Naive B cell (primary cell): ENCODE measurements around the gene IGFBP4. TPM values are rescaled to one million over a fixed set of nuclear protein-coding genes. Genes with fewer than 3 reads are reported as not detected.
A peak's percentile ranks its signal among the peaks of the same experiment; 100 is the strongest.

Experiments used
- ATAC-seq, 2 donors: fragments of 150-1000 bp; cut with Tn5 transposase; 2 replicates each; pipeline ENCODE4 v1.10.0; 2021; ENCODE audit warnings: low read depth in 2 of 2, mild to moderate bottlenecking in 2 of 2, moderate library complexity in 2 of 2
- DNase-seq: peaks from one replicate; pipeline ENCODE4 v3.0.0; 2022
- H3K27ac Mint-ChIP-seq, 6 donors: one replicate each; pipeline ENCODE4 v1.8.0; 2020 to 2022; ENCODE audit warnings: mild to moderate bottlenecking in 6 of 6, mixed read lengths in 6 of 6, moderate library complexity in 5 of 6, inconsistent platforms in 2 of 6
- H3K27me3 Mint-ChIP-seq, 3 donors: one replicate each; pipeline ENCODE4 v1.8.0; 2021 to 2022; ENCODE audit warnings: mixed read lengths in 3 of 3, mild to moderate bottlenecking in 1 of 3
- H3K36me3 Mint-ChIP-seq, 2 donors: one replicate each; pipeline ENCODE4 v1.8.0; 2020 to 2022; ENCODE audit warnings: mixed read lengths in 2 of 2, inconsistent platforms in 1 of 2, mild to moderate bottlenecking in 1 of 2
- H3K4me1 Mint-ChIP-seq, 3 donors: one replicate each; pipeline ENCODE4 v1.8.0; 2020 to 2022; ENCODE audit warnings: mixed read lengths in 3 of 3, inconsistent platforms in 1 of 3, mild to moderate bottlenecking in 1 of 3, moderate library complexity in 1 of 3
- H3K4me3 Mint-ChIP-seq, 8 donors: one replicate each; pipeline ENCODE4 v1.8.0; 2020 to 2022; ENCODE audit warnings: mild to moderate bottlenecking in 8 of 8, mixed read lengths in 8 of 8, moderate library complexity in 8 of 8, inconsistent platforms in 2 of 8
- H3K9me3 Mint-ChIP-seq, 7 donors: one replicate each; pipeline ENCODE4 v1.8.0; 2020 to 2022; ENCODE audit warnings: mixed read lengths in 7 of 7, mild to moderate bottlenecking in 5 of 7, inconsistent platforms in 2 of 7, moderate library complexity in 1 of 7
- polyA plus RNA-seq, 6 donors: library from polyadenylated mRNA; unstranded; fragments of 300-500 nt; fragmentation: Illumina TruSeq; gene quantifications; one replicate each; pipeline ENCODE4 v1.2.3, GENCODE V29; 2021; ENCODE audit warnings: low read depth in 6 of 6

IGFBP4 gene
- polyA plus RNA-seq, 6 donors from 2014 or later: 33.3 to 66.5 (median 47.3) TPM

DNA sequence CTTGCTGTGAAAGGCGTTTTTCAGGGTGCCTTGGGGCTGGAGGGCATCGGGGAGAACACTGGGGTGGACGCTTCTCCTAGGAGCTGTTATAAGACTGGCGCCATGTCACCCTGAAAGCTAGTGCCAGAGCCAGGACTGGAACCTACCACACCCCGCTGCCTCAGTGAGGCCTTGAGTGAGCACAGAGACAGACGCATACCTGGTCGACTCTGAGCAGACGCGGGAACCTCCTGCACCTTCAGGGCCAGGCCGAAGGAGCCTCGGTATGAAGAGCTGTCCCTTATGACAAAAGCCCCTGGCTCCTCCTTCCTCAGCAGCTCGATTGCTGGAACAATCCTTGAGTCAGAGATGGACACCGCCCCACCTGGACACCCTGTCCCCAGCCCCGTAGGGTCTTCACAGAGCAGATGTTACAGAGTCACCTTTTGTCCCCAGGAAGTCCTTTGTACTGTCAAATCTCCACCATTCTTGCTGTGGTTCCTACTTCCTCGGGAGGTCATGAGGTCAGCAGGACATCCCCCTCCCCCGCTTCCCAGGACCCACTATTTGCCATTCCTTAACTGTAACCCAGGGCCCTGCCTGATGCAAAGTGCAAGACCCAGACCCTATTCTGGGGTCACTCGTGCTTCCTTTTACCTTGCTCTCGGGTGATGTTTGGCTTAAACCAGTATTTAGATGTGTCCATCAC lies 41.2 kb downstream of the IGFBP4 start:
- Mint-ChIP-seq H3K27ac (peak overlapping the region in 3 of 6 donors; percentile 26 to 92 (median 81)), H3K36me3 (no peaks in the 10 kb centered on the region), H3K4me1 (peaks cover 36 to 67% (median 58%) of the 10 kb centered on the region in 3 donors), H3K27me3 (no peaks in the 10 kb centered on the region), H3K4me3 (peak overlapping the region in 1 of 8 donors; percentile 12), H3K9me3 (peaks cover 0 to 1% (median 0%) of the 10 kb centered on the region in 7 donors)
- no peak for ATAC-seq
- DNase-seq: no peak

DNA sequence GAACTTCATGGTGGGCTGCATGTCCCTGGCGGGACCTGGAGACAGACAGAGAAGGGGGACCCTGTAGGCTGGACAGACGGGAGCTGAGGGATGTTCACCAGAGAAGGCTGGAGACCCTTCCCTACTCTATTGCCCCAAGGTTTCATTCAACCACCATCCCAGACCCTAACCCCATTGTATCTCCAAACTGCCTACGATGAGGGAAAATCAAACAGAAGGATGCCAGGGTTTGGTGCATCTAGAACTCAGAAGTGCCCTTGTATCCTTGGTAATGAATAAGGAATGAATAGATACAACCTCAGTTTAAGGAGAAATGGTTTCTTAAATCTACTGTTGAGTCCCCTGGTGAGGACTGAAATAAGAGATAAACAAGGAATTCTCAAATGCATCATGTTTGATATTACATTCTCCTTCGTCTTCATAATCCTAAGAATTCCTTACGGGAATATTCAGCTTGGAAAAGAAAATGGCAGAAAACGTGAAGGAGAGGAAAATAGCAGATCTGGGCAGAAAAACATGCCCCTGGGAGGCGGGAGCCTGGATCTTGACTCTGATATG lies 41.8 kb downstream of the IGFBP4 start:
- no peaks in the 10 kb centered on the region for H3K36me3 Mint-ChIP-seq
- ATAC-seq (no peak), DNase-seq (no peak)
- peaks cover 0 to 1% (median 0%) of the 10 kb centered on the region in 7 donors for H3K9me3 Mint-ChIP-seq
- peak overlapping the region in 2 of 6 donors; percentile 26 to 32 for H3K27ac Mint-ChIP-seq
- H3K4me1 Mint-ChIP-seq: peaks cover 35 to 67% (median 58%) of the 10 kb centered on the region in 3 donors
- H3K4me3 Mint-ChIP-seq: no peak overlapping the region
- no peaks in the 10 kb centered on the region for H3K27me3 Mint-ChIP-seq

DNA sequence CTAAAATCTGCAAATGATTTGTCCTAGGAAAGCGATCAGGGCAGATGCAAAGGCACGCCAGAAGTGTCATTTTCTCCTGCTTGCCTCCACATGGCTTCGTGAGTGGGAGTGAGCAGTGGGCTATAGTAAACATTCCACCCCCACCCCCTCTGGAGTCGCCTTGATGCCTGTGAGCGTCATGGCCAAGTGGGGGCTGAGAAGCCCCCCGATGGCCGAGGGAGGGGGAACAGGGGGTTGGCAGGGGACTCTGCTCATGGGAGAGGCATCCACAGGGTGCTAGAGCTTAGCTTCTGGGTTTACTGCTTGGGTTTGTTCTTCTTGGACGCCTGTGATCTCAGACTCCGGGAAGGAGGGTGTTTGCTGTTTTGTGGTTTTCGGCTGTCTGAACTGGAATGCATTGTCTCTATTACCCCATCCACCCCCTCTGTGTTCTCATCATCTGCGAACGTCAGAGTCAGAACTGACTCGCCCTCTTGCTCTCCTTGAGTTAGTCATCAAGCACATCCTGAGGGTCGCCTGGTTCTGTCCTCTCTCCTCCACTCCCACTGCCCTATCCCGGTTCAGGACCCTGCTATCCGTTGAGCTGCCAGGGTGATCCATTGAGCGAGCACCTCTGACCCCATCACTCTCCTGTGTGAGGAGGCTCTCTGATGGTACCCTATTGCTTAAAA lies 42.7 kb downstream of the IGFBP4 start:
- Mint-ChIP-seq H3K4me3 (peak overlapping the region in 1 of 8 donors; percentile 38), H3K4me1 (peaks cover 35 to 67% (median 58%) of the 10 kb centered on the region in 3 donors), H3K9me3 (peaks cover 0 to 1% (median 0%) of the 10 kb centered on the region in 7 donors), H3K27ac (peak overlapping the region in 2 of 6 donors; percentile 45 to 47), H3K27me3 (peaks cover 0 to 2% (median 0%) of the 10 kb centered on the region in 3 donors), H3K36me3 (no peaks in the 10 kb centered on the region)
- DNase-seq (no peak), ATAC-seq (no peak)

DNA sequence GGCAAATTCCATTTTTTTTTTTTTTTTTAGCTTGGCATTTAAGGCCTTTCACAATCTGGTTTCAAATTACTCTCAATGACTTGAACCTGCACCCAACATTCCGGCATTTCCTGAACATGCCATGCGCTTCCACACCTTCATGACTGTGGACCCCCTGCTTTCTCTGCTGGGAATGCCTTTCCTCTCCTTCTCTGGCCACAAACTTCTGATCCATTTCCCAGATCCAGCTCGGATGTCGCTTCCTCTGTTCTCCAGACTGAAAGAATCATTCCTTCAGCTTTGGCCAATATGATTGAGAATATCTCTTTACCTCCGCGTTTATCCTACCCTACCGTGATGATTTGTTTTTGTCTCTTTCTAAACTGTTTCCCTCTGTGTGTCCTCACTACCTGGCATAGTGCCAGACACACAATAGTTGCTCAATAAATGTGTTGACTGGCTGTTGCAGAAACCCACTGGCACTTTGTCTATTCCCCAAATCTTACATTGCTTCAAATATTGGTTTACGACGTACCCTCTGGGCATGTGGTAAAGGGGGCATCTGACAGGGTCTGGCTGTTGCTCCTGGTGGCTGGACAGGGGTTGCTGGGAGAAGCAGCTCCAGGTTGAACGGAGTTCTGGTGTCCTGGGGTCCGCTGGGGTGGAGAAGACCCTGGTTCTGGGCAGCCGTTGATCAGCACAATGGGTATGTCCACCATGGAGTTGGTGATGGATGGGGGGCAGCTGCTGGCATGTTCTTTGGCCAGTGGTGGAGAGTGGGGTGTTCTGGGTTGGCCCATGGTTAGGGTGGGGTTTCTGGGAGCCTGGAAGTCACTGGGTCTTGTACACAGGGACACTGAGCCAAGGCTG lies 43.5 kb downstream of the IGFBP4 start:
- H3K27ac Mint-ChIP-seq: peak overlapping the region in 2 of 6 donors; percentile 55 to 72
- no peak overlapping the region for H3K4me3 Mint-ChIP-seq
- peaks cover 0 to 5% (median 0%) of the 10 kb centered on the region in 3 donors for H3K27me3 Mint-ChIP-seq
- DNase-seq (no peak), ATAC-seq (no peak)
- peaks cover 36 to 67% (median 58%) of the 10 kb centered on the region in 3 donors for H3K4me1 Mint-ChIP-seq
- H3K36me3 Mint-ChIP-seq: no peaks in the 10 kb centered on the region
- peaks cover 0 to 1% (median 0%) of the 10 kb centered on the region in 7 donors for H3K9me3 Mint-ChIP-seq

DNA sequence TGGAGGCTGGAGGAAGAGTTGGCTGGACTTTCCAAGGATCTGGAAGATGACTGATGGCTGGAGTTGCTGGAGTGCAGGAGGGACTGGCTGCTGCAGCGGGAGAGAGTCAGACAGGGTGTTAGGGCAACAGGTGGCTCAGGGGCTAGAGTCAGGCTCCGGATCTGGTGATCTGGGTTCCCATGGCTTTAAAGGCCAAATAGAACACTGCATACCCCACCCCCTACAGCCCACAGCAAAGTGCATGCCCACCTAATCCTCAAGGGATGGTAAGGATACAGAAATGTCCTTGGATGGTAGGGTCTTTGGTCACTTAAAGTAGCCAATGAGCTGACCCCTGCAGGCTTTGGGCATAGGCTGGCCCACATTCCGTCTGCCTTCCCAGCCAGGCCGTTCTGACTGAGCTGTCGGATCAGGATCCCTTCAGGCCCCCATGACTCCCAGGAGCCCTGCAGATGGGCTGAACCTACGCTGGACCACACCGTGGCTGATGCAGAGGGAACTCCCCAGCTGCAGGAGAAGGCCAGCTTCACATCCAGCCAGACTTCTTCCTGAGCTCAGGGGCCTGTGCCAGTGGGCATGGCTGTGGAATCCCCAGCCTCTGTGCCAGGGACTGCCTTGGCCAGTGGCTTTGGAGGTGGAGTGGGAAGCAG lies 44.2 kb downstream of the IGFBP4 start:
- Mint-ChIP-seq H3K4me1 (peaks cover 34 to 62% (median 54%) of the 10 kb centered on the region in 3 donors), H3K36me3 (no peaks in the 10 kb centered on the region)
- no peak for DNase-seq

DNA sequence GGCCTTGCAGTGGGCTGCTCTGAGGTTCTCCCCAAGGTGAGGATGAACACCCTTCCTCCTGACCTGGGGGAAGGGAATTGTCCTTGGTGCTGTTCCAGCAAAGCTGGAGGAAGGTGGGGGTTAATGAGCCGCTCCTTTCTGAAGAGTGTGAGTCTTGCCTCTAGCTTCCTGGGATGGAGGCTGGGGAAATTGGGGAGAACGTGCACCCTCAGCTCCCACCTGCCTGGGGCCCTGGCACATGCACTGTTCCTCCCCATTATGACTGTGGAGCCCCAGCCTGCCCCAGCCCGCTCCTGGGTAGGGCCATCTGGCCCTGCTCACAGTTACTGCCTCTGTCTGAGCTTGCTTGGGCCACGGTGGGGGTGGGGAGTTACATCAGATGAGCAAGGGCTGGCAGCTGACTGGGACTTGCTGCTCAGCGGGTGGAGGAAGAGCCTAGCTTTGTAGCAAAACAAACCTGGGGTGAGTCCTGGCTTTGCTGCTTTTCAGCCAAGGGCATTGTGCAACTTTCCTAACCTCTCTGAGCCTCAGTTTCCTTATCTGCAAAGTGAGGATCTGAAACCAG lies 47.1 kb downstream of the IGFBP4 start:
- Mint-ChIP-seq H3K36me3 (no peaks in the 10 kb centered on the region), H3K9me3 (peaks cover 0 to 1% (median 0%) of the 10 kb centered on the region in 7 donors), H3K4me3 (peak overlapping the region in 6 of 8 donors; percentile 14 to 82 (median 63)), H3K4me1 (peaks cover 22 to 41% (median 38%) of the 10 kb centered on the region in 3 donors), H3K27ac (peak overlapping the region in 4 of 6 donors; percentile 39 to 96 (median 72)), H3K27me3 (peaks cover 0 to 5% (median 0%) of the 10 kb centered on the region in 3 donors)
- DNase-seq: no peak
- ATAC-seq: peak in 1 of 2 donors; percentile 26

More for the DNA sequence above, 44.2 kb downstream of the IGFBP4 start:
- Mint-ChIP-seq H3K27me3 (peaks cover 0 to 5% (median 0%) of the 10 kb centered on the region in 3 donors), H3K27ac (peak overlapping the region in 1 of 6 donors; percentile 55), H3K9me3 (peaks cover 0 to 1% (median 0%) of the 10 kb centered on the region in 7 donors), H3K4me3 (no peak overlapping the region)
- no peak for ATAC-seq

DNA sequence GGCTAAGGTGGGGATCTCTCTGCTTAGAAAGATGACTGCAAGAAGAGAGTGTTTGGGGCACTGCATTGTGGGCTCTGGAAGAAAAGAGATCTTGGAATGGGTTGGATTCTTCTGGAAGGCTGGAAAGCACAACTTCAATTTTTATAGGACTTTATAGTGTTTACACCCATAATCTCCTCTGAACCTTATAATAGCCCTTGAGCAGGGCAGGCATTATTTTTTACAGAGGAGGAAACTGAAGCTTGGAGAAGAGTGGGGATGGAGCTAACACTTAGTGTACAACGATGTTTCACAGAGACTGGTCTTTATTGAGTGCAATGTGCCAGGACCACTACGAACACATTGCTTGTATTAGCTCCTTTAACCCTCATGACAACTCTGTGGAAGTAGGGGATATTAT lies 47.7 kb downstream of the IGFBP4 start:
- Mint-ChIP-seq H3K4me1 (peaks cover 22 to 41% (median 38%) of the 10 kb centered on the region in 3 donors), H3K27ac (peak overlapping the region in 1 of 6 donors; percentile 63), H3K9me3 (peaks cover 0 to 1% (median 0%) of the 10 kb centered on the region in 7 donors), H3K4me3 (peak overlapping the region in 2 of 8 donors; percentile 29 to 53), H3K27me3 (peaks cover 0 to 5% (median 0%) of the 10 kb centered on the region in 3 donors), H3K36me3 (no peaks in the 10 kb centered on the region)
- no peak for ATAC-seq
- no peak for DNase-seq

DNA sequence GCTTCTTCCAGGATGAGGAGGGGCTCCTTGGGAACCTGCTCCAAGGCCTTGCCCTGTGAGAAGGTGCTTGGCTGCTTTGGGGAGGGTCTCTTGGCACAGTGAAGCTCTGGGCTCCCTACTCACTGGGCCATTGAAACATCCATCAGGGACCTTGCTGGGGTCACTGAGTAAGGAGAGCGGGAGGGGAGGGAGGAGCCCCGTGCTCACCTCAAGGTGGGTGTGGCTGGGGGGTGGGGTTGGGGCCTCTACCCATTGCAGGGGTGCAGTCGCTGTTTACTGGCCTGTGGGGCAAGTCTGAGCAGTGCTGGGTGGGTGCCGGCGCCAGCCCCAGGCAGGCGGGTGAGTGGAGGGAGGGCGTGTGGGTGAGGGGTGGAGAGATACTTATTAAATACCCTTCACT lies 48.2 kb downstream of the IGFBP4 start:
- no peak for ATAC-seq
- H3K27me3 Mint-ChIP-seq: peaks cover 0 to 5% (median 0%) of the 10 kb centered on the region in 3 donors
- H3K36me3 Mint-ChIP-seq: no peaks in the 10 kb centered on the region
- peaks cover 22 to 41% (median 38%) of the 10 kb centered on the region in 3 donors for H3K4me1 Mint-ChIP-seq
- H3K4me3 Mint-ChIP-seq: peak overlapping the region in 1 of 8 donors; percentile 35
- DNase-seq: no peak
- H3K27ac Mint-ChIP-seq: no peak overlapping the region
- peaks cover 0 to under 1% (median 0%) of the 10 kb centered on the region in 7 donors for H3K9me3 Mint-ChIP-seq

DNA sequence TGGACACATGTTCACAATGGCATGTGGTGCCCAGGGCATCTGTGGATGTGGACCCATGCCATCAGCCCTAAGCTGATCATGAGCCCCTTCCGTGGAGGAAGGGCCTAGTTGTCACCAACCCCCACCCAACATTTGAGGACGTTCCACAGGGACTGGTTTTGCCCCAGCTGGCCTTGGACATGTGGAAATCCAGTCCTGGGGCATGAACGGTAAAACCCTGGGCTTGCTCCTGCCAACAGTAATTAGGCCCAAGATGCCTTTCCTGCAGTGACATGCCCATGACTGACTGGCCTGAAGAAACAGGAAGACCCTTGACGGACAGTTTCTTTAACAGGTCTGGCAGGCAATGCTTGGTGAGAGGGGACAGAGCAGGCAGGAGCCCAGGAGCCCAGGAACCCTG lies 50.4 kb downstream of the IGFBP4 start:
- H3K36me3 Mint-ChIP-seq: no peaks in the 10 kb centered on the region
- H3K9me3 Mint-ChIP-seq: no peaks in the 10 kb centered on the region
- DNase-seq (no peak), ATAC-seq (no peak)
- no peak overlapping the region for H3K4me3 Mint-ChIP-seq
- H3K27ac Mint-ChIP-seq: no peak overlapping the region
- peaks cover 18 to 35% (median 34%) of the 10 kb centered on the region in 3 donors for H3K4me1 Mint-ChIP-seq
- H3K27me3 Mint-ChIP-seq: peaks cover 6 to 16% (median 9%) of the 10 kb centered on the region in 3 donors

DNA sequence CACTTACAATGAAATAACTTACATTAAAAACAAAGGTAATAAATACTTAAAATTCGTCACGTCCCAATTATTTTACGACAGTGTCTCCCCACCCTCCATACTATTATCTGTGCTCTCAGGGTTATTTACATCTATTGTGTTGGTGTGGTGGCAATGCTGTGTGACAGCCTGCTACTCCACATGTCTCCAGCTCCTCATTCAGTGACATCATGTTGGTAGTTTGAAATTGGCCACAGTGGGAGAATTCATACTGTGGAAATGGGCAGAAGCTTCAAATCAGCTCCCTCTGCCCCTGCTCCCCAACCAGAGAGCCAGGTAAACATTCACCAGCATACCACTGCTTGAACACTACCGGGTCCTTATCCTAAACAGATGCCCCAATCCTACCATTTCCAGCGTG lies 51.9 kb downstream of the IGFBP4 start:
- Mint-ChIP-seq H3K4me1 (peaks cover 20 to 31% (median 25%) of the 10 kb centered on the region in 3 donors), H3K36me3 (no peaks in the 10 kb centered on the region), H3K27ac (no peak overlapping the region), H3K9me3 (no peaks in the 10 kb centered on the region), H3K4me3 (peak overlapping the region in 2 of 8 donors; percentile 25 to 47), H3K27me3 (peaks cover 20 to 23% (median 20%) of the 10 kb centered on the region in 3 donors)
- ATAC-seq: no peak
- DNase-seq: no peak

DNA sequence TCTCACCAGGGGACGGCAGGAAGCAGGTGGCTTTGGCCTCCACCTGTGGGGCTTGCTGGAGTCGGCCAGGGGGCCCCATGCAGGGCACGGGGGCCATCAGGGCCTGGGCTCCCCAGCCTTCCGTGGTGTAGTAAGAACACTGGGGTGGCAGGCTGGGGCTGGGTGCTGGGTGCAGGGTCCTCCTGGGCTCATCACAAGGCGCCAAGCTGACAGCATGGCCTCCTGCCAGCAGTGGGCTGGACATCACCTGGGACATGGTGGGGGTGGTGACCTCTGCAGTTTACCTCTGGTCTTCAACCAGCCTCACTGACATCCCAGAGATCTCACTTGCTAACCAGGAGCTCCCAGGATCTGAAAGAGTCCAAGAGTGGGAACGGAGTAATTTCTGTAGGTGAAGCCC lies 52.9 kb downstream of the IGFBP4 start:
- H3K36me3 Mint-ChIP-seq: no peaks in the 10 kb centered on the region
- H3K4me3 Mint-ChIP-seq: no peak overlapping the region
- no peaks in the 10 kb centered on the region for H3K9me3 Mint-ChIP-seq
- DNase-seq (no peak), ATAC-seq (no peak)
- H3K27me3 Mint-ChIP-seq: peaks cover 21 to 30% (median 28%) of the 10 kb centered on the region in 3 donors
- no peak overlapping the region for H3K27ac Mint-ChIP-seq
- peaks cover 14 to 21% (median 15%) of the 10 kb centered on the region in 3 donors for H3K4me1 Mint-ChIP-seq
